ENCODE measurements around the gene ANO1.

DNA sequence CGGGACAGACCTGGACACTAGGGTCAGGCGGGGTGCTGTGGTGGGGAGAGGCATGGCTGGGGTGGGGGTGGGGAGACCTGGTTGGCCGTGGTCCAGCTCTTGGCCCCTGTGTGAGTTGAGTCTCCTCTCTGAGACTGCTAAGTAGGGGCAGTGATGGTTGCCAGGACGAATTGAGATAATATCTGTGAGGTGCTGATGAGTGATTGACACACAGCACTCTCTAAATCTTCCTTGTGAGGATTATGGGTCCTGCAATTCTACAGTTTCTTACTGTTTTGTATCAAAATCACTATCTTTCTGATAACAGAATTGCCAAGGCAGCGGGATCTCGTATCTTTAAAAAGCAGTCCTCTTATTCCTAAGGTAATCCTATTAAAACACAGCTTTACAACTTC, 128.9 kb downstream of the ANO1 start:
- TF ChIP-seq, protein P1, sequence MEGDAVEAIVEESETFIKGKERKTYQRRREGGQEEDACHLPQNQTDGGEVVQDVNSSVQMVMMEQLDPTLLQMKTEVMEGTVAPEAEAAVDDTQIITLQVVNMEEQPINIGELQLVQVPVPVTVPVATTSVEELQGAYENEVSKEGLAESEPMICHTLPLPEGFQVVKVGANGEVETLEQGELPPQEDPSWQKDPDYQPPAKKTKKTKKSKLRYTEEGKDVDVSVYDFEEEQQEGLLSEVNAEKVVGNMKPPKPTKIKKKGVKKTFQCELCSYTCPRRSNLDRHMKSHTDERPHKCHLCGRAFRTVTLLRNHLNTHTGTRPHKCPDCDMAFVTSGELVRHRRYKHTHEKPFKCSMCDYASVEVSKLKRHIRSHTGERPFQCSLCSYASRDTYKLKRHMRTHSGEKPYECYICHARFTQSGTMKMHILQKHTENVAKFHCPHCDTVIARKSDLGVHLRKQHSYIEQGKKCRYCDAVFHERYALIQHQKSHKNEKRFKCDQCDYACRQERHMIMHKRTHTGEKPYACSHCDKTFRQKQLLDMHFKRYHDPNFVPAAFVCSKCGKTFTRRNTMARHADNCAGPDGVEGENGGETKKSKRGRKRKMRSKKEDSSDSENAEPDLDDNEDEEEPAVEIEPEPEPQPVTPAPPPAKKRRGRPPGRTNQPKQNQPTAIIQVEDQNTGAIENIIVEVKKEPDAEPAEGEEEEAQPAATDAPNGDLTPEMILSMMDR (IDR thresholded peaks at IDR 0.05) = no peak
- no peak for TF ChIP-seq EZH2 (IDR thresholded peaks at IDR 0.05; ENCODE audit: borderline replicate concordance, insufficient read depth, low read depth, low read length, poor library complexity, severe bottlenecking)

Measured in B cell (primary cell).